Ascending aorta (tissue), 2 donors: ENCODE measurements around the gene PRICKLE3. TPM values are rescaled to one million over a fixed set of nuclear protein-coding genes. Genes with fewer than 3 reads are reported as not detected.

Experiments used
- DNase-seq, 2 donors: peaks; one replicate each; pipeline ENCODE4 v3.0.0-alpha.2; 2019; ENCODE audit warnings: low spot score in 2 of 2
- H3K27ac ChIP-seq, 2 donors: fragments of 200-600 bp; sonication (generic); one replicate each; pipeline ENCODE4 v1.5.1; 2016 to 2017; ENCODE audit warnings: mild to moderate bottlenecking in 1 of 2
- H3K27me3 ChIP-seq: fragments of 200-600 bp; sonication (generic); one replicate; pipeline ENCODE4 v1.5.1; 2017
- H3K36me3 ChIP-seq, 2 donors: fragments of 200-600 bp; sonication (generic); one replicate each; pipeline ENCODE4 v1.5.1; 2016
- H3K4me1 ChIP-seq, 2 donors: fragments of 200-600 bp; sonication (generic); one replicate each; pipeline ENCODE4 v1.5.1; 2016 to 2017; ENCODE audit warnings: mild to moderate bottlenecking in 1 of 2
- H3K4me3 ChIP-seq, 2 donors: fragments of 200-600 bp; sonication (generic); one replicate each; pipeline ENCODE4 v1.5.1; 2016 to 2017; ENCODE audit warnings: mild to moderate bottlenecking in 1 of 2
- H3K9me3 ChIP-seq, 2 donors: fragments of 200-600 bp; sonication (generic); one replicate each; pipeline ENCODE4 v1.5.1; 2016
- intact Hi-C: fragments of 100-400 bp; cut with DNase I; formaldehyde crosslinking; loops from one replicate; pipeline ENCODE4 v1.15.1; 2023
- total RNA-seq: library from RNA; depleted of rRNA; stranded (reverse); fragments of >200 nt; gene quantifications from one replicate; pipeline ENCODE4 v1.1.0, GENCODE V29; 2016
- TF ChIP-seq, protein P1 (sequence below), 3 experiments: fragments of 200-600 bp in 2 of 3; fragments of 450-650 bp in 1 of 3; sonication (generic) in 2 of 3; IDR thresholded peaks; one replicate each; pipeline ENCODE4 v1.5.1; 2016 to 2019; ENCODE audit warnings: antibody characterized with exemption in 3 of 3, mild to moderate bottlenecking in 1 of 3, moderate library complexity in 1 of 3

PRICKLE3 gene
- total RNA-seq, 1 donor from 2014 or later = 25.3 TPM

GRCh38 chrX:49187526-49187925, 1.4 kb upstream of the PRICKLE3 start:
- no peak for DNase-seq

GRCh38 chrX:49187028-49187394, 838 bp upstream of the PRICKLE3 start:
- Histone ChIP-seq H3K27me3 (no peaks in the 10 kb centered on the region), H3K9me3 (no peaks in the 10 kb centered on the region), H3K4me3 (no peak overlapping the region), H3K4me1 (peaks cover 0 to 6% of the 10 kb centered on the region in 2 donors), H3K36me3 (peaks cover 6 to 8% of the 10 kb centered on the region in 2 donors), H3K27ac (peak overlapping the region; percentile 76 to 85)
- DNase-seq = no peak
- intact Hi-C loops = loop anchor here (5.0 kb wide), 1 partner anchor 145 kb away; the partner anchor contains the start of gene TFE3
- TF ChIP-seq, protein P1, sequence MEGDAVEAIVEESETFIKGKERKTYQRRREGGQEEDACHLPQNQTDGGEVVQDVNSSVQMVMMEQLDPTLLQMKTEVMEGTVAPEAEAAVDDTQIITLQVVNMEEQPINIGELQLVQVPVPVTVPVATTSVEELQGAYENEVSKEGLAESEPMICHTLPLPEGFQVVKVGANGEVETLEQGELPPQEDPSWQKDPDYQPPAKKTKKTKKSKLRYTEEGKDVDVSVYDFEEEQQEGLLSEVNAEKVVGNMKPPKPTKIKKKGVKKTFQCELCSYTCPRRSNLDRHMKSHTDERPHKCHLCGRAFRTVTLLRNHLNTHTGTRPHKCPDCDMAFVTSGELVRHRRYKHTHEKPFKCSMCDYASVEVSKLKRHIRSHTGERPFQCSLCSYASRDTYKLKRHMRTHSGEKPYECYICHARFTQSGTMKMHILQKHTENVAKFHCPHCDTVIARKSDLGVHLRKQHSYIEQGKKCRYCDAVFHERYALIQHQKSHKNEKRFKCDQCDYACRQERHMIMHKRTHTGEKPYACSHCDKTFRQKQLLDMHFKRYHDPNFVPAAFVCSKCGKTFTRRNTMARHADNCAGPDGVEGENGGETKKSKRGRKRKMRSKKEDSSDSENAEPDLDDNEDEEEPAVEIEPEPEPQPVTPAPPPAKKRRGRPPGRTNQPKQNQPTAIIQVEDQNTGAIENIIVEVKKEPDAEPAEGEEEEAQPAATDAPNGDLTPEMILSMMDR (IDR thresholded peaks at IDR 0.05) = no peak

More at GRCh38 chrX:49187526-49187925, 1.4 kb upstream of the PRICKLE3 start:
- Histone ChIP-seq H3K36me3 (peaks cover 6 to 8% of the 10 kb centered on the region in 2 donors), H3K27ac (peak overlapping the region; percentile 76 to 85), H3K27me3 (no peaks in the 10 kb centered on the region), H3K4me3 (no peak overlapping the region), H3K9me3 (no peaks in the 10 kb centered on the region), H3K4me1 (peaks cover 0 to 6% of the 10 kb centered on the region in 2 donors)
- TF ChIP-seq, protein P1 (IDR thresholded peaks at IDR 0.05) = no peak
- intact Hi-C loops = loop anchor here (5.0 kb wide), 1 partner anchor 145 kb away; the partner anchor contains the start of gene TFE3

- peak overlapping the region; percentile 47 to 71 for H3K4me3 ChIP-seq
- no peaks in the 10 kb centered on the region for H3K27me3 ChIP-seq
- H3K9me3 ChIP-seq = no peaks in the 10 kb centered on the region
- H3K27ac ChIP-seq = peak overlapping the region; percentile 76 to 85
- intact Hi-C loops = loop anchor here (5.0 kb wide), 1 partner anchor 142 kb away; the partner anchor contains the start of gene TFE3
- peaks cover 0 to 6% of the 10 kb centered on the region in 2 donors for H3K4me1 ChIP-seq
- TF ChIP-seq, protein P1 (IDR thresholded peaks at IDR 0.05) = no peak
- DNase-seq = peak; percentile 56 to 95
- H3K36me3 ChIP-seq = peaks cover 6 to 8% of the 10 kb centered on the region in 2 donors
Measured at GRCh38 chrX:49184294-49185281, 1.6 kb downstream of the PRICKLE3 start.

DNA sequence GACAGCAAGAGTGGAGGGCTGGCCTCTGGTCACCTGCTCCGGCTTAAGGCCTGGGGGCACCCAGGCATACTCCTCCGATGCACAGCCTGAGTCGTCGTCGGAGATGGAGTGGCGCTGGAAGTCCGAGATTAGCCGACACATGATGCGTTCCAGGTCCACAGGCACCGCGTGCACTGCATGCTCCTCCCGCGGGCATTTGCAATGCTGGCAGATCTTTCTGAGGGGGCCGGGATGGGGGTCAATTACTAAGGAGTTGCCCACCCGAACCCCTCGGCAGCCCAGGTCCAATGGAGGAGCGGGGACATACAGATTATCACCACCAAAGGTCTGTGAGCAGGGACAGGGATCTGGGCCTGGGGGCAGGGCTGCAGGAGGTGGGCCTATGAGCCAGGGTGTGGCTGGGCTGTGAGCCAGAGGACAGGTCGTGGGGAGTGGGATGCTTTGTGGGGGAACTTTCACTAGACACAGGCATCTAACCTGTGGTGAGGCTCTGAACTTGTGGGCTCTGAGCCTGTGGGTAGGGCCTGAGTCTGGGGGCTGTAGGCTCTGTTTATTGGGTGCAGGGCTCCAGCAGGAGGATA, 2.4 kb downstream of the PRICKLE3 start:
- TF ChIP-seq, protein P1 (IDR thresholded peaks at IDR 0.05) = no peak
- peaks cover 0 to 6% of the 10 kb centered on the region in 2 donors for H3K4me1 ChIP-seq
- no peaks in the 10 kb centered on the region for H3K9me3 ChIP-seq
- peak overlapping the region in 1 of 2 donors; percentile 23 for H3K4me3 ChIP-seq
- H3K36me3 ChIP-seq = peaks cover 6 to 8% of the 10 kb centered on the region in 2 donors
- no peak for DNase-seq
- H3K27ac ChIP-seq = peak overlapping the region; percentile 65 to 76
- intact Hi-C loops = no loop called here
- no peaks in the 10 kb centered on the region for H3K27me3 ChIP-seq

DNA sequence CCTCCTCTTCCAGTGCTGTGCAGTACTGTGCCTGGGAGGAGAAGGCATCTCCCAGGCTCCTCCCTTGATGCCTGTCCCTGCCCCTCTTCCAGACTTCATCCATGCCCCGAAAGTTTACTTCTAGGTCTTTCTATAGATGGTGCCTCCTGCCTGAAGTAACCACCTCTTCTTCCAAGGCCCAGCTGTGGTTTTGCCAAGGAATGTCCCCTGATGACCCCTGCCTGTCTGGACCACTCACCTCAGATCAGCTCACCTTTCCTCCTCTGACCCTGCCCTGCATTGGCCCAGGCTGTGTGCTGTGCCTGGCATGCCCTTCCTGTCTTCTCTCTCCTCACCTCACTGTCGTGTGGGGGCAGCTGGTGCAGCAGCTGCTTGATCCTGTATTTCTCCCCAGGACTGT, 6.8 kb downstream of the PRICKLE3 start:
- H3K27ac ChIP-seq = no peak overlapping the region
- H3K4me1 ChIP-seq = no peaks in the 10 kb centered on the region
- H3K4me3 ChIP-seq = no peak overlapping the region
- H3K9me3 ChIP-seq = no peaks in the 10 kb centered on the region
- no peaks in the 10 kb centered on the region for H3K27me3 ChIP-seq
- DNase-seq = no peak
- peaks cover 20 to 24% of the 10 kb centered on the region in 2 donors for H3K36me3 ChIP-seq
- TF ChIP-seq, protein P1 (IDR thresholded peaks at IDR 0.05) = no peak
- intact Hi-C loops = no loop called here
